Parathyroid adenoma (tissue), 2 donors: ENCODE measurements around the gene CRISPLD2.

ENCODE experiments used
- H2AFZ ChIP-seq: fragments of 300-600 bp; sonication (generic); one replicate; pipeline ENCODE4 v1.7.0; 2017; ENCODE audit warnings: antibody characterized with exemption, mild to moderate bottlenecking
- H3K27ac ChIP-seq: fragments of 300-600 bp; sonication (generic); one replicate; pipeline ENCODE4 v1.7.0; 2017
- H3K27me3 ChIP-seq: fragments of 300-600 bp; sonication (generic); one replicate; pipeline ENCODE4 v1.7.0; 2017; ENCODE audit warnings: low read length; ENCODE audit not compliant: control insufficient read depth, insufficient read depth
- H3K36me3 ChIP-seq: fragments of 300-600 bp; sonication (generic); one replicate; pipeline ENCODE4 v1.7.0; 2017; ENCODE audit warnings: low read length; ENCODE audit not compliant: control insufficient read depth, insufficient read depth
- H3K4me1 ChIP-seq: fragments of 300-600 bp; sonication (generic); one replicate; pipeline ENCODE4 v1.7.0; 2017; ENCODE audit warnings: control low read depth
- H3K4me2 ChIP-seq: fragments of 300-600 bp; sonication (generic); one replicate; pipeline ENCODE4 v1.7.0; 2017; ENCODE audit warnings: low read length
- H3K4me3 ChIP-seq: fragments of 300-600 bp; sonication (generic); one replicate; pipeline ENCODE4 v1.7.0; 2017; ENCODE audit warnings: low read depth, low read length
- H3K79me2 ChIP-seq: fragments of 300-600 bp; sonication (generic); one replicate; pipeline ENCODE4 v1.7.0; 2017; ENCODE audit warnings: control low read depth
- H3K9ac ChIP-seq: fragments of 300-600 bp; sonication (generic); one replicate; pipeline ENCODE4 v1.7.0; 2017; ENCODE audit warnings: mild to moderate bottlenecking
- H3K9me3 ChIP-seq: fragments of 300-600 bp; sonication (generic); one replicate; pipeline ENCODE4 v1.7.0; 2017; ENCODE audit warnings: low read length; ENCODE audit not compliant: control insufficient read depth
- CTCF ChIP-seq: fragments of 300-600 bp; sonication (generic); IDR thresholded peaks from one replicate; pipeline ENCODE4 v1.7.0; 2017; ENCODE audit warnings: antibody characterized with exemption, mild to moderate bottlenecking
- donor health status: primary hyperparathyroidism.

CRISPLD2 gene

GRCh38 chr16:84941921-84942320, 122.1 kb downstream of the CRISPLD2 start:
- no peak overlapping the region for H3K4me3 ChIP-seq
- no peaks in the 10 kb centered on the region for H3K36me3 ChIP-seq
- H3K9me3 ChIP-seq = no peaks in the 10 kb centered on the region
- H3K9ac ChIP-seq = no peak overlapping the region
- no peaks in the 10 kb centered on the region for H3K4me1 ChIP-seq
- no peak for TF ChIP-seq CTCF
- no peak overlapping the region for H3K27ac ChIP-seq
- H3K27me3 ChIP-seq = no peaks in the 10 kb centered on the region
- H3K4me2 ChIP-seq = no peak overlapping the region
- no peaks in the 10 kb centered on the region for H3K79me2 ChIP-seq
- H2AFZ ChIP-seq = no peak overlapping the region

- Histone ChIP-seq H3K27me3 (no peaks in the 10 kb centered on the region), H3K27ac (no peak overlapping the region), H3K36me3 (no peaks in the 10 kb centered on the region), H3K79me2 (no peaks in the 10 kb centered on the region), H3K9me3 (no peaks in the 10 kb centered on the region), H3K4me3 (no peak overlapping the region), H2AFZ (no peak overlapping the region), H3K4me1 (no peaks in the 10 kb centered on the region), H3K9ac (no peak overlapping the region), H3K4me2 (no peak overlapping the region)
- TF ChIP-seq CTCF = no peak
Observed at GRCh38 chr16:84942786-84943185, 123.0 kb downstream of the CRISPLD2 start.

GRCh38 chr16:84943620-84944019, 123.8 kb downstream of the CRISPLD2 start:
- Histone ChIP-seq H3K4me3 (no peak overlapping the region), H3K79me2 (no peaks in the 10 kb centered on the region), H3K27me3 (no peaks in the 10 kb centered on the region), H2AFZ (no peak overlapping the region), H3K4me1 (no peaks in the 10 kb centered on the region), H3K36me3 (no peaks in the 10 kb centered on the region), H3K27ac (no peak overlapping the region), H3K9me3 (no peaks in the 10 kb centered on the region), H3K4me2 (no peak overlapping the region), H3K9ac (no peak overlapping the region)
- no peak for TF ChIP-seq CTCF

GRCh38 chr16:84947022-84947421, 127.2 kb downstream of the CRISPLD2 start:
- H3K9ac ChIP-seq = no peak overlapping the region
- H3K4me2 ChIP-seq = no peak overlapping the region
- no peak overlapping the region for H2AFZ ChIP-seq
- no peaks in the 10 kb centered on the region for H3K9me3 ChIP-seq
- no peak for TF ChIP-seq CTCF
- no peaks in the 10 kb centered on the region for H3K4me1 ChIP-seq
- no peaks in the 10 kb centered on the region for H3K27me3 ChIP-seq
- H3K79me2 ChIP-seq = no peaks in the 10 kb centered on the region
- no peaks in the 10 kb centered on the region for H3K36me3 ChIP-seq
- no peak overlapping the region for H3K27ac ChIP-seq
- no peak overlapping the region for H3K4me3 ChIP-seq

GRCh38 chr16:84947996-84948850, 128.4 kb downstream of the CRISPLD2 start:
- Histone ChIP-seq H3K9ac (no peak overlapping the region), H3K27me3 (no peaks in the 10 kb centered on the region), H3K79me2 (no peaks in the 10 kb centered on the region), H3K4me3 (no peak overlapping the region), H3K4me1 (no peaks in the 10 kb centered on the region), H3K4me2 (no peak overlapping the region), H3K36me3 (no peaks in the 10 kb centered on the region), H2AFZ (no peak overlapping the region), H3K9me3 (no peaks in the 10 kb centered on the region), H3K27ac (no peak overlapping the region)
- no peak for TF ChIP-seq CTCF
